Large intestine (tissue), 3 donors: Measurements from ENCODE around the gene PARN. TPM values are rescaled to one million over a fixed set of nuclear protein-coding genes. Genes with fewer than 3 reads are reported as not detected.
A peak's percentile ranks its signal among the peaks of the same experiment; 100 is the strongest.

Experiments used
- DNase-seq, 2 donors: peaks; one replicate each; pipeline versions ENCODE4 v3.0.0 to v3.0.0-alpha.2; 2013
- H3K27ac ChIP-seq: one replicate; pipeline ENCODE4 v1.5.1; 2013; ENCODE audit warnings: low read length
- H3K27me3 ChIP-seq: 2 replicates; pipeline ENCODE4 v1.6.1; 2013; ENCODE audit warnings: low read length; ENCODE audit not compliant: control insufficient read depth, insufficient read depth
- H3K36me3 ChIP-seq: 2 replicates; pipeline ENCODE4 v1.6.1; 2013; ENCODE audit warnings: low read length; ENCODE audit not compliant: control insufficient read depth, insufficient read depth
- H3K4me1 ChIP-seq: one replicate; pipeline ENCODE4 v1.6.1; 2013; ENCODE audit warnings: low read length; ENCODE audit not compliant: control insufficient read depth, insufficient read depth
- H3K4me3 ChIP-seq: one replicate; pipeline ENCODE4 v1.5.1; 2013; ENCODE audit warnings: low read length
- H3K9me3 ChIP-seq: one replicate; pipeline ENCODE4 v1.6.1; 2013; ENCODE audit warnings: mild to moderate bottlenecking, low read depth, low read length, moderate library complexity; ENCODE audit not compliant: control insufficient read depth
- WGBS: methylation state at CpG from one replicate; pipeline ENCODE4 v1.1.5; 2013; ENCODE audit warnings: low lambda C conversion rate; ENCODE audit not compliant: insufficient coverage; 5-methylcytosine and 5-hydroxymethylcytosine counted together
- polyA plus RNA-seq: library from polyadenylated mRNA; unstranded; fragments of 120-200 nt; gene quantifications from one replicate; pipeline ENCODE4 v1.2.1, GENCODE V29; 2013

The PARN gene
- polyA plus RNA-seq, 1 donor, result 23.6 TPM

- Histone ChIP-seq H3K27ac (no peak overlapping the region), H3K27me3 (no peaks in the 10 kb centered on the region), H3K4me3 (no peak overlapping the region), H3K9me3 (peaks cover 8% of the 10 kb centered on the region), H3K36me3 (peaks cover 6% of the 10 kb centered on the region), H3K4me1 (no peaks in the 10 kb centered on the region)
- DNase-seq, result no peak
- no CpG with 5 or more reads among the region's 2 CpGs for whole genome bisulfite sequencing
Measured at GRCh38 chr16:14530046-14530445, 100.0 kb downstream of the PARN start.

- H3K4me1 ChIP-seq, result no peaks in the 10 kb centered on the region
- peak; percentile 75 to 76 for DNase-seq
- H3K27me3 ChIP-seq, result no peaks in the 10 kb centered on the region
- no peak overlapping the region for H3K27ac ChIP-seq
- peaks cover 8% of the 10 kb centered on the region for H3K9me3 ChIP-seq
- H3K36me3 ChIP-seq, result peaks cover 6% of the 10 kb centered on the region
- whole genome bisulfite sequencing, result 40% methylated on average over 2 of the region's 11 CpGs
- no peak overlapping the region for H3K4me3 ChIP-seq
Measured at GRCh38 chr16:14529010-14529669, 100.9 kb downstream of the PARN start.

- peaks cover 6% of the 10 kb centered on the region for H3K36me3 ChIP-seq
- H3K27ac ChIP-seq, result no peak overlapping the region
- H3K4me1 ChIP-seq, result no peaks in the 10 kb centered on the region
- no peaks in the 10 kb centered on the region for H3K27me3 ChIP-seq
- DNase-seq, result no peak
- H3K4me3 ChIP-seq, result no peak overlapping the region
- 100% methylated on average over 1 of the region's 4 CpGs for WGBS
- peaks cover 6% of the 10 kb centered on the region for H3K9me3 ChIP-seq
Measured at GRCh38 chr16:14528306-14528705, 101.8 kb downstream of the PARN start.

GRCh38 chr16:14527411-14528044 lies 102.5 kb downstream of the PARN start:
- Histone ChIP-seq H3K4me1 (no peaks in the 10 kb centered on the region), H3K27me3 (no peaks in the 10 kb centered on the region), H3K9me3 (no peaks in the 10 kb centered on the region), H3K4me3 (no peak overlapping the region), H3K36me3 (peaks cover 6% of the 10 kb centered on the region), H3K27ac (no peak overlapping the region)
- DNase-seq, result no peak
- 17% methylated on average over 1 of the region's 5 CpGs for WGBS

GRCh38 chr16:14525596-14525995 lies 104.5 kb downstream of the PARN start:
- 100% methylated on average over 1 of the region's 5 CpGs for WGBS

GRCh38 chr16:14524979-14525378 lies 105.1 kb downstream of the PARN start:
- Histone ChIP-seq H3K4me1 (no peaks in the 10 kb centered on the region), H3K9me3 (no peaks in the 10 kb centered on the region)
- WGBS, result 100% methylated on average over 1 of the region's 3 CpGs

More at GRCh38 chr16:14525596-14525995, 104.5 kb downstream of the PARN start:
- DNase-seq, result no peak
- Histone ChIP-seq H3K4me3 (no peak overlapping the region), H3K9me3 (no peaks in the 10 kb centered on the region), H3K4me1 (no peaks in the 10 kb centered on the region), H3K36me3 (peaks cover 6% of the 10 kb centered on the region), H3K27ac (no peak overlapping the region), H3K27me3 (no peaks in the 10 kb centered on the region)

DNA sequence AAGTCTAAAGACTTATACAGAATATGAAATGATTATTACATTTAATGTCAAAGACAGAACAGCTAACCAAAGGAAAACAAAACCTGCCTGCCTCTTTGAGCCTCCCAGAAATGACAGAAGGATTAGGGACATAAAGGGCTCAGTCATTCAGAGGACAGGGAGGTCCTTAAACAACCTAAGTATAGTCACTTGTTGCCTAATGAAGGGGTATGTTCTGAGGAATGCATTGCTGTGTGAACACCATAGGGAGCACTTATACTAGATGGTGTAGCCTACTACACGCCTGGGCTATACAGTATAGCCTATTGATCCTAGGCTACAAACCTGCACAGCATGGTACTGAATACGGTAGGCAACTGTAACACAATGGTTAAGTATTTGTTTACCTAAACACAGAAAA lies 106.4 kb downstream of the PARN start:
- no peaks in the 10 kb centered on the region for H3K27me3 ChIP-seq
- no peaks in the 10 kb centered on the region for H3K36me3 ChIP-seq
- H3K9me3 ChIP-seq, result no peaks in the 10 kb centered on the region
- H3K27ac ChIP-seq, result no peak overlapping the region
- no peaks in the 10 kb centered on the region for H3K4me1 ChIP-seq
- H3K4me3 ChIP-seq, result no peak overlapping the region
- WGBS, result no CpG with 5 or more reads among the region's 2 CpGs
- DNase-seq, result no peak

More at GRCh38 chr16:14524979-14525378, 105.1 kb downstream of the PARN start:
- no peaks in the 10 kb centered on the region for H3K27me3 ChIP-seq
- H3K27ac ChIP-seq, result no peak overlapping the region
- DNase-seq, result no peak
- no peak overlapping the region for H3K4me3 ChIP-seq
- H3K36me3 ChIP-seq, result peaks cover 6% of the 10 kb centered on the region

DNA sequence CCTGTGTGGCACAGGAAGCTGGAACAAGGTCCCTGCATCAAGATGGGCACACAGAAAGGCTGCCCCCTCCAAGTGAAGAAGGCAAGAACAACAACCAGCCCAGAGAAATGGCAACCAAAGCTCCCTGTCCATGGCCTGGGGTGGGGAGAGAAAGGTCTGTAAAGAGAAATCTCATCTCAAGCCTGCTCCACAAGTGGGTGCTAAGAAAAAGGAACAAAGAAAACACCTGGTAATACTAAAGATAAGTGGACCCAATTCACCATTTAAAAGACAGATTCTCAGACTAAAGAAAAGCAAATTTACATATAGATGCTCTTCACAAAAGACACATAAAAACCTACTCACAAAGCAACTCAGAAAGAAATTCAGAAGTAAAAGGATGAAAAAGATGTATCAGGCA lies 107.4 kb downstream of the PARN start:
- Histone ChIP-seq H3K27me3 (no peaks in the 10 kb centered on the region), H3K36me3 (no peaks in the 10 kb centered on the region), H3K27ac (no peak overlapping the region), H3K9me3 (no peaks in the 10 kb centered on the region), H3K4me3 (no peak overlapping the region), H3K4me1 (no peaks in the 10 kb centered on the region)
- DNase-seq, result no peak

DNA sequence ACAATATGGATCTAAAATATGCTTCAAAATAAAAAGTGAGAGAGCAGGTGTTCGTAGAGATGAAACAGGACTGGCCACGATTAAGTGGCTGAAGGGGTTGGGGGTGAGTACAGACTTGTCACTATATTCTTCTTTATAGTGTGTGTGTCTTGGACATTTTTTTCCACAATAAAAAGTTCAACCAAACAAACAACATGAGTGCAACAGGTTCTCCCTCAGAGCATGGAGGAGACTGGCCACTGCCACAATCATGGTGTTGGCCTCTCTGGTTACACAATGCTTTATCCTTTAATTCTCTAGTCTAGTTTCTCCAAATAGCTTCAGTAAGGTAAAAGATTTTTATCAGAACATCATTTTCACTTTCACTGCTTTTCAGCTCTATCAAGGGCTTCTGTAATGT lies 109.3 kb downstream of the PARN start:
- H3K27ac ChIP-seq, result no peak overlapping the region
- WGBS, result no CpG with 5 or more reads among the region's 2 CpGs
- DNase-seq, result no peak
- no peaks in the 10 kb centered on the region for H3K4me1 ChIP-seq
- H3K27me3 ChIP-seq, result no peaks in the 10 kb centered on the region
- H3K9me3 ChIP-seq, result no peaks in the 10 kb centered on the region
- no peak overlapping the region for H3K4me3 ChIP-seq
- H3K36me3 ChIP-seq, result no peaks in the 10 kb centered on the region

DNA sequence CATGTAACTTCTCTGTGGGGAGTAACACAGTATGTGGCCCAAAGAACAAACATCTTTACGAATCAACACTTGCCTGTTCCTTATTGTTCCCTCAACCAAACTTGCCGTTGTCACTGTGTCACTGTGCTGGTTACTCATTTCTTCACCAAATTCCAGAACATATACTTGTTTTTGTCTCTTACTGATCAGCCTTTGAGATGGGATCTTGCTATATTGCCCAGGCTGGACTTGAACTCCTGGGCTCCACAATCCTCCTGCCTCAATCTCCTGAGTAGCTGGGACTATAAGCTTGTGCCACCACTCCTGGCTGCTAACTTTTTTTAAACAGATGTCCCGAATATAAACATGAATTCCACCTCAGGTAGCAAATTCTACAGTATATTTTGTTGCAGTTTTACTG lies 115.1 kb downstream of the PARN start:
- no peaks in the 10 kb centered on the region for H3K9me3 ChIP-seq
- no CpG with 5 or more reads among the region's 3 CpGs for WGBS
- H3K4me3 ChIP-seq, result no peak overlapping the region
- H3K27ac ChIP-seq, result no peak overlapping the region
- H3K27me3 ChIP-seq, result no peaks in the 10 kb centered on the region
- DNase-seq, result no peak
- H3K36me3 ChIP-seq, result peaks cover 2% of the 10 kb centered on the region
- no peaks in the 10 kb centered on the region for H3K4me1 ChIP-seq
